ENCODE results near the gene RAMACL. TPM values are rescaled to one million over a fixed set of nuclear protein-coding genes. Genes with fewer than 3 reads are reported as not detected.

The RAMACL gene
- total RNA-seq, 1 experiment from 2014 or later: 0.77 TPM

DNA sequence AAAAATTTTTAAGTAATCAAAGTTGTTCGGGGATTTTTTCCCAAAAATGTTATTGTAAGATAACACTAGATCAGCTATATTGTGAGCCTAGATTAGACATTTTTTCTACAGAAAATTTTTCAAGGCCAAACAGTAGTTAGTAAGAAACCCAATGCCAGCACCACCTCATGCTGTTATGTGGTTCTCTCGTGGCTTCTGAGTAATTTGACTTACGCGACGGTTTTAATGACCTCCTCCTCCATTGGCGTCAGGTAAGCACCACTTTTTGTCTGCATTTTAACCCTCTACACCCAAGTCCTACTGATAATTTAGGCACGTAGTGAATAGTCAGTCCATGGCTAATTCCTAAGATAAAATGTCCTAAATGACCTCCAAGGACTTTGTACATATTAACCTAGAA lies 30.9 kb upstream of the RAMACL start:
- Histone ChIP-seq H3K9me3 (ENCODE audit: low read depth, low read length, poor library complexity, severe bottlenecking) (no peaks in the 10 kb centered on the region), H3K4me1 (ENCODE audit: insufficient read depth, low read length, poor library complexity, severe bottlenecking) (peaks cover 16% of the 10 kb centered on the region), H3K27me3 (replicated peaks; ENCODE audit: insufficient read depth, low read depth, low read length, poor library complexity) (no peaks in the 10 kb centered on the region), H3K4me3 (ENCODE audit: low read depth, low read length, poor library complexity, severe bottlenecking) (no peak overlapping the region), H3K27ac (ENCODE audit: low read depth, low read length, poor library complexity, severe bottlenecking) (no peak overlapping the region), H3K36me3 (ENCODE audit: insufficient read depth, low read length, poor library complexity, severe bottlenecking) (no peaks in the 10 kb centered on the region)
- DNase-seq (ENCODE audit: low spot score): no peak
- TF ChIP-seq EZH2 (IDR thresholded peaks at IDR 0.05; ENCODE audit: borderline replicate concordance, low read depth, low read length, poor library complexity, severe bottlenecking): no peak
- no peak for TF ChIP-seq CTCF (conservative IDR thresholded peaks at IDR 0.05; ENCODE audit: low read depth, low read length)
- ChIA-PET CTCF (no interaction called here), POLR2A (ENCODE audit: low non-redundant PET) (no interaction called here)
- intact Hi-C loops (cut with micrococcal nuclease; ENCODE audit: unreplicated experiment): no loop called here
- BruUV-seq (replicated peaks): no TSS peak

DNA sequence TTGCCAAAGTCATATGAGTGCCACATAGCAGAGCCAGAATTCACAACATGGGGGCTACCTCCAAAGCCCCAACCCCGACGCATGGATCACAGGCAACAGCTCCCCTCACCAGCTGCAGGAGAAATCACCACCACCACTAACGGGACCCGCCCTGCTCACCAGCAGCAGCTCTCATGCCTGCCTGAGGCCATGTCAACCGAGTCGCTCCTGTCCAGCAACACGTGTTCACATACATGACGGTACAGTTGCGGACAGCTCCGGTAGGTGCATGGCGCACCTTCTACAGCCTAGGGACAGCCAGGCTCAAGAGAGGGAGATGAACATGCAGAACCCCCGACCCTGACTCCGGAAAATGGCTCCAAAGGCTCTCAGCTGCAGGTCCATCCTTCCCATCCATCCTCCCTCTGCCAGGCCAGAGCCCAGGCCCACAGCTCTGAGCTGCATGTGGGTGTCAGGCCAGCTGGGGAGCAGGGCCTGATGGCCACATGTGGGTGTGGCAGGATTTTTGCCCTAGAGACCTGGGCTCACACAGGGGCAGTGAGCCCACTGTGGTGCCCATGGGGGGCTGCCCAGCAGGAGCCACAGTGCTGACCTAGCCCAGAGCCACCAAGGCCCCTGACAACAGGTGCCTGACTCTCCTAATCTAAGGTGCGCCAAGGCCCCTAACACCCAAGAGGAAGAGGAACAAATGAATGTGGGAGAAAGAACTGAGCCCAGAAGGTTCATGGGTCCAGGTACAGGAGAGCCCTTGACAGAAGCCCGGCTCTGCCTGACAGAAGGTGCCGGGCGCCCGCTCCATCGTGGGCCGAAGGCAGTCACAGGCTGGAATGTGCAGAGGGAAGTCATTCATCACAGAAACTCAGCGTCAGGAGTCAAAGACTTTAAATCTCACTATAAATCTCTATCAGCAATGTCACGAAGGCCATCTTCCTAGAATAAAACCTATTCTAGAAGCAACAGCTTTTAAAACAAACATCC lies 30.1 kb upstream of the RAMACL start:
- Histone ChIP-seq H3K36me3 (ENCODE audit: insufficient read depth, low read length, poor library complexity, severe bottlenecking) (no peaks in the 10 kb centered on the region), H3K27ac (ENCODE audit: low read depth, low read length, poor library complexity, severe bottlenecking) (no peak overlapping the region), H3K27me3 (replicated peaks; ENCODE audit: insufficient read depth, low read depth, low read length, poor library complexity) (no peaks in the 10 kb centered on the region), H3K4me1 (ENCODE audit: insufficient read depth, low read length, poor library complexity, severe bottlenecking) (peaks cover 16% of the 10 kb centered on the region), H3K4me3 (ENCODE audit: low read depth, low read length, poor library complexity, severe bottlenecking) (no peak overlapping the region), H3K9me3 (ENCODE audit: low read depth, low read length, poor library complexity, severe bottlenecking) (no peaks in the 10 kb centered on the region)
- DNase-seq (ENCODE audit: low spot score): no peak
- no TSS peak for BruUV-seq (replicated peaks)
- CTCF ChIA-PET: no interaction called here
- POLR2A ChIA-PET (ENCODE audit: low non-redundant PET): no interaction called here
- TF ChIP-seq EZH2 (IDR thresholded peaks at IDR 0.05; ENCODE audit: borderline replicate concordance, low read depth, low read length, poor library complexity, severe bottlenecking) (no peak), CTCF (conservative IDR thresholded peaks at IDR 0.05; ENCODE audit: low read depth, low read length) (no peak)
- intact Hi-C loops (cut with micrococcal nuclease; ENCODE audit: unreplicated experiment): no loop called here

DNA sequence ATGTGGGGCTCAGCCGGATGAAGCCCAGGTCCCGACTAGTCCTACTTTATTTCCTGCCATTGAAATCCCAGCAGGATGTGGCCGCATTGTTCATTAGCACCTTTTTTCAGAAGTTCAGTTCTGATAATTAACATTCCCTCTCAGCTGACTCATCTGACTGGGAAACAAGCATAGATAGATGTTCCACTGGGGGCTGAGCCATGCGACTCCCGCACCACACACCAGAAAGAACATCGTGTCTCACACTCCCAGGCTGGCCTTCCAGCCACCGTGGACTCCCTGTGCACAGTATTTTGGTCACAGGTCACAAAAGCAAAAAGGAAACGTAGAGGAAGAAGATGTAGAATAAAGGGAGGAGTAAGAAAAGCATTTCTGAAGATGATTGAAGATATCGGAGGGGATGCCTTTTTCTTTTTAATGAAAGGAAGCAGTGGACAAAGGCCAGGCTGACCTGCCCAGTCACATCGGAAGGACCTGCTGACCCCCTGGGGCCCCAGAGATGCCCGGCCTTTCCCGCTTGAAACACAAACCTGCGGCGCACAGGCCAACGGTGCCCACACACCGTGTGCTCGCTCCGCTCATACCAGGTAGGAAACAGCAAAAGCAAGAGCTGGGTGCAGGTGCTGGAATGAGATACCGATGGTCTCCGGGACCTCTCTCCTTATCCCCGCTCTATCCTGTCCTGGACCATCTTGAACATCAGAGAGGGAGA lies 28.7 kb upstream of the RAMACL start:
- no peak for TF ChIP-seq CTCF (conservative IDR thresholded peaks at IDR 0.05; ENCODE audit: low read depth, low read length)
- TF ChIP-seq EZH2 (IDR thresholded peaks at IDR 0.05; ENCODE audit: borderline replicate concordance, low read depth, low read length, poor library complexity, severe bottlenecking): no peak
- H3K9me3 ChIP-seq (ENCODE audit: low read depth, low read length, poor library complexity, severe bottlenecking): no peaks in the 10 kb centered on the region
- no peaks in the 10 kb centered on the region for H3K27me3 ChIP-seq (replicated peaks; ENCODE audit: insufficient read depth, low read depth, low read length, poor library complexity)
- intact Hi-C loops (cut with micrococcal nuclease; ENCODE audit: unreplicated experiment): no loop called here
- ChIA-PET CTCF (no interaction called here), POLR2A (ENCODE audit: low non-redundant PET) (no interaction called here)
- H3K36me3 ChIP-seq (ENCODE audit: insufficient read depth, low read length, poor library complexity, severe bottlenecking): no peaks in the 10 kb centered on the region
- no TSS peak for BruUV-seq (replicated peaks)
- no peak overlapping the region for H3K27ac ChIP-seq (ENCODE audit: low read depth, low read length, poor library complexity, severe bottlenecking)
- peaks cover 6% of the 10 kb centered on the region for H3K4me1 ChIP-seq (ENCODE audit: insufficient read depth, low read length, poor library complexity, severe bottlenecking)
- DNase-seq (ENCODE audit: low spot score): peak; percentile 25
- no peak overlapping the region for H3K4me3 ChIP-seq (ENCODE audit: low read depth, low read length, poor library complexity, severe bottlenecking)

All from A673 (cell line).